ENCODE measurements around the gene FAM222A. TPM values are rescaled to one million over a fixed set of nuclear protein-coding genes. Genes with fewer than 3 reads are reported as not detected.

Gene FAM222A
- total RNA-seq, 1 donor = 0.36 TPM

- no peak overlapping the region for H3K4me3 ChIP-seq (ENCODE audit: insufficient read depth, low read length)
- H3K27me3 ChIP-seq (ENCODE audit: insufficient read depth, low read length) = no peaks in the 10 kb centered on the region
- DNase-seq (ENCODE audit: insufficient read length, low spot score, missing footprints) = peak; percentile 68
These were observed 82.4 kb downstream of the FAM222A start for GRCh38 chr12:109796057-109796456.

DNA sequence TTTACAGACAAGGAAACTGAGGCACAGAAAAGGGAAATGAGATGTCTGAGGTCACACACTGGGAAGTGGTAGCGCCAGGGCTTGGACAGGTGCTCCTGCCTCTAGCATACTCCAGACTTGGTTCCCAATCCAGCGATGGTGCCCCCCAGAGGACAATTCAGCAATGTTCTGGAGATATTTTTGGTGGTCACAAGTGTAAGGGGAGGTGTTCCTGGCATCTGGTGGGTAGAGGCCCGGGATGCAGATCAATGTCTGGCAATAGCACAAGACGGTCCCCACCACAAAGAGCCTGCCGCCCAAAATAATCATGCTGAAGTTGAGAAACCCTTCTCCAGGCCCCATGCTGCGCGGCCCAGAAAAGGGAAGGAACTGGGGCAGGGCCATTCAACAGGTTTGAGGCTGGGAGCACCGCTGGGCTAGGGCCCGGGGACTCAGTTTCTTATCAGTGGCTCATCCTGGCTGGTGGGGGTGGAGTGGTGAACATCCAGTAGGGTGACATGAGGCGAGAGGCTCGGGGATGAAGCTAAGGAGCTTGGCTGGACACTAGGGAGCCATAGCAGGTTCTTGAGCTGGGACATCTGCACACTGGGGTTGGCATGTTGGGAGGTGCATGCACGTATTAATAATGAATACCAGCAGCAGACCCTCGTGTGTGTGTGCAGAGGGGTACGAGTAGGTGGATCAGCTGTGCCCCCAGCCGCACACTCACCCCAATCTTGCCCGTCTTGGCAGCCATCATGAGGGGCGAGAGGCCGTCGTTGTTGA lies 84.5 kb downstream of the FAM222A start:
- TF ChIP-seq, protein P1, sequence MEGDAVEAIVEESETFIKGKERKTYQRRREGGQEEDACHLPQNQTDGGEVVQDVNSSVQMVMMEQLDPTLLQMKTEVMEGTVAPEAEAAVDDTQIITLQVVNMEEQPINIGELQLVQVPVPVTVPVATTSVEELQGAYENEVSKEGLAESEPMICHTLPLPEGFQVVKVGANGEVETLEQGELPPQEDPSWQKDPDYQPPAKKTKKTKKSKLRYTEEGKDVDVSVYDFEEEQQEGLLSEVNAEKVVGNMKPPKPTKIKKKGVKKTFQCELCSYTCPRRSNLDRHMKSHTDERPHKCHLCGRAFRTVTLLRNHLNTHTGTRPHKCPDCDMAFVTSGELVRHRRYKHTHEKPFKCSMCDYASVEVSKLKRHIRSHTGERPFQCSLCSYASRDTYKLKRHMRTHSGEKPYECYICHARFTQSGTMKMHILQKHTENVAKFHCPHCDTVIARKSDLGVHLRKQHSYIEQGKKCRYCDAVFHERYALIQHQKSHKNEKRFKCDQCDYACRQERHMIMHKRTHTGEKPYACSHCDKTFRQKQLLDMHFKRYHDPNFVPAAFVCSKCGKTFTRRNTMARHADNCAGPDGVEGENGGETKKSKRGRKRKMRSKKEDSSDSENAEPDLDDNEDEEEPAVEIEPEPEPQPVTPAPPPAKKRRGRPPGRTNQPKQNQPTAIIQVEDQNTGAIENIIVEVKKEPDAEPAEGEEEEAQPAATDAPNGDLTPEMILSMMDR (IDR thresholded peaks at IDR 0.05; ENCODE audit: extremely low read depth, low read depth, low read length) = peak; percentile 25
- Histone ChIP-seq H3K4me1 (ENCODE audit: insufficient read depth, low read length) (peaks cover 15% of the 10 kb centered on the region), H3K27ac (ENCODE audit: low read depth, low read length) (no peak overlapping the region), H2AFZ (ENCODE audit: low read length) (no peak overlapping the region), H3K4me2 (ENCODE audit: insufficient read depth, low read length) (no peak overlapping the region), H4K20me1 (ENCODE audit: insufficient read depth, low read length) (no peaks in the 10 kb centered on the region), H3K9me3 (ENCODE audit: low read depth, low read length) (no peaks in the 10 kb centered on the region), H3K4me3 (ENCODE audit: insufficient read depth, low read length) (no peak overlapping the region), H3K79me2 (ENCODE audit: insufficient read depth, low read length) (no peaks in the 10 kb centered on the region), H3K36me3 (ENCODE audit: insufficient read depth, low read length) (no peaks in the 10 kb centered on the region), H3K27me3 (ENCODE audit: insufficient read depth, low read length) (no peaks in the 10 kb centered on the region)
- DNase-seq (ENCODE audit: insufficient read length, low spot score, missing footprints) = peak; percentile 74

More at GRCh38 chr12:109796057-109796456, 82.4 kb downstream of the FAM222A start:
- Histone ChIP-seq H3K4me2 (ENCODE audit: insufficient read depth, low read length) (no peak overlapping the region), H3K36me3 (ENCODE audit: insufficient read depth, low read length) (no peaks in the 10 kb centered on the region), H3K79me2 (ENCODE audit: insufficient read depth, low read length) (no peaks in the 10 kb centered on the region), H3K9me3 (ENCODE audit: low read depth, low read length) (no peaks in the 10 kb centered on the region), H3K27ac (ENCODE audit: low read depth, low read length) (no peak overlapping the region), H2AFZ (ENCODE audit: low read length) (no peak overlapping the region), H3K4me1 (ENCODE audit: insufficient read depth, low read length) (peaks cover 15% of the 10 kb centered on the region), H4K20me1 (ENCODE audit: insufficient read depth, low read length) (no peaks in the 10 kb centered on the region)
- TF ChIP-seq, protein P1 (IDR thresholded peaks at IDR 0.05; ENCODE audit: extremely low read depth, low read depth, low read length) = no peak

- H3K36me3 ChIP-seq (ENCODE audit: insufficient read depth, low read length) = no peaks in the 10 kb centered on the region
- TF ChIP-seq, protein P1 (IDR thresholded peaks at IDR 0.05; ENCODE audit: extremely low read depth, low read depth, low read length) = no peak
- no peak overlapping the region for H2AFZ ChIP-seq (ENCODE audit: low read length)
These were observed 85.1 kb downstream of the FAM222A start for GRCh38 chr12:109798691-109799090.

DNA sequence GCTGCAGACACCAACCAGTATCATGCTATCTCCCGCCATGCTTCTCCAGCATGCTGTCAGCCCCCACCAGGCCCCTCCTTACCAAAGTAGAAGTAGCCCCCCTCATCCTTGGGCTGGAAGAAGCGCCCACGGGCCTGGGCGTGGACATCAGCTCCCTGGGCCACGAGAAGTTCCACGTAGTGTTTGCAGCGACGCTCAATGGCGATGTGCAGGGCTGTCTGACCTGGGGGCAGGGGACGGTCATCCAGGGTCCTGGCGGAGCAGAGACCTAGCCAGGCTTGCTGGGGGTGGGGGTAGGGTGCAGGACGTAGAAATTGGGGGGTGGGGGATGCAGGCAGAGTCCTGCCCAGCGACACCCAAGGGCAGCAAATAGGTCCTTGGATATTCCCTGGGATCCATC lies 86.9 kb downstream of the FAM222A start:
- Histone ChIP-seq H3K4me3 (ENCODE audit: insufficient read depth, low read length) (no peak overlapping the region), H3K4me1 (ENCODE audit: insufficient read depth, low read length) (peaks cover 4% of the 10 kb centered on the region), H3K27me3 (ENCODE audit: insufficient read depth, low read length) (no peaks in the 10 kb centered on the region), H3K4me2 (ENCODE audit: insufficient read depth, low read length) (no peak overlapping the region), H4K20me1 (ENCODE audit: insufficient read depth, low read length) (no peaks in the 10 kb centered on the region), H3K79me2 (ENCODE audit: insufficient read depth, low read length) (no peaks in the 10 kb centered on the region), H2AFZ (ENCODE audit: low read length) (no peak overlapping the region), H3K27ac (ENCODE audit: low read depth, low read length) (no peak overlapping the region), H3K9me3 (ENCODE audit: low read depth, low read length) (no peaks in the 10 kb centered on the region), H3K36me3 (ENCODE audit: insufficient read depth, low read length) (no peaks in the 10 kb centered on the region)
- DNase-seq (ENCODE audit: insufficient read length, low spot score, missing footprints) = peak; percentile 55
- TF ChIP-seq, protein P1 (IDR thresholded peaks at IDR 0.05; ENCODE audit: extremely low read depth, low read depth, low read length) = no peak

More at GRCh38 chr12:109798691-109799090, 85.1 kb downstream of the FAM222A start:
- no peaks in the 10 kb centered on the region for H3K9me3 ChIP-seq (ENCODE audit: low read depth, low read length)
- no peak overlapping the region for H3K4me2 ChIP-seq (ENCODE audit: insufficient read depth, low read length)
- no peak for DNase-seq (ENCODE audit: insufficient read length, low spot score, missing footprints)
- H3K4me1 ChIP-seq (ENCODE audit: insufficient read depth, low read length) = peaks cover 15% of the 10 kb centered on the region
- H3K27ac ChIP-seq (ENCODE audit: low read depth, low read length) = no peak overlapping the region
- no peaks in the 10 kb centered on the region for H3K27me3 ChIP-seq (ENCODE audit: insufficient read depth, low read length)
- H3K4me3 ChIP-seq (ENCODE audit: insufficient read depth, low read length) = no peak overlapping the region
- no peaks in the 10 kb centered on the region for H3K79me2 ChIP-seq (ENCODE audit: insufficient read depth, low read length)
- no peaks in the 10 kb centered on the region for H4K20me1 ChIP-seq (ENCODE audit: insufficient read depth, low read length)

All from osteoblast (primary cell).